AG09309 (cell line): Measurements from ENCODE around the gene MKX.

ENCODE experiments used
- DNase-seq: peaks from one replicate; pipeline ENCODE4 v3.0.0-alpha.2; 2010; ENCODE audit warnings: low read depth
- H3K4me3 ChIP-seq: 2 replicates; pipeline ENCODE4 v1.5.1; 2011; ENCODE audit warnings: mild to moderate bottlenecking, low read depth, low read length, moderate library complexity; ENCODE audit not compliant: control insufficient read depth
- CTCF ChIP-seq: IDR thresholded peaks from 2 replicates; pipeline ENCODE4 v1.5.1; 2011; ENCODE audit warnings: mild to moderate bottlenecking, low read depth, low read length, inconsistent platforms; ENCODE audit not compliant: insufficient read depth, control insufficient read depth; ENCODE audit errors: missing control alignments

Gene MKX

GRCh38 chr10:27745732-27746396 lies at the start of gene MKX:
Gene MKX (minus strand): TSS chr10:27745819. CDS start chr10:27743415, 2,404 bp downstream.
- DNase-seq: no peak
- peak within 1 kb of the TSS; percentile 66 for H3K4me3 ChIP-seq
- no peak for TF ChIP-seq CTCF

GRCh38 chr10:27794157-27794556 lies 48.5 kb upstream of the MKX start:
- no peak for TF ChIP-seq CTCF
- no peak overlapping the region for H3K4me3 ChIP-seq
- no peak for DNase-seq

GRCh38 chr10:27792216-27792615 lies 46.6 kb upstream of the MKX start:
- peak; percentile 13 for DNase-seq
- H3K4me3 ChIP-seq: no peak overlapping the region
- TF ChIP-seq CTCF: no peak

GRCh38 chr10:27784272-27784671 lies 38.7 kb upstream of the MKX start:
- TF ChIP-seq CTCF: no peak
- DNase-seq: no peak
- no peak overlapping the region for H3K4me3 ChIP-seq

GRCh38 chr10:27783660-27784059 lies 38.0 kb upstream of the MKX start:
- peak; percentile 60 for DNase-seq

GRCh38 chr10:27779462-27780015 lies 33.9 kb upstream of the MKX start:
- DNase-seq: peak; percentile 45
- no peak for TF ChIP-seq CTCF
- H3K4me3 ChIP-seq: no peak overlapping the region

More at GRCh38 chr10:27783660-27784059, 38.0 kb upstream of the MKX start:
- H3K4me3 ChIP-seq: no peak overlapping the region
- peak; percentile 83 for TF ChIP-seq CTCF
